ENCODE data around the gene MRTFA.

The MRTFA gene

DNA sequence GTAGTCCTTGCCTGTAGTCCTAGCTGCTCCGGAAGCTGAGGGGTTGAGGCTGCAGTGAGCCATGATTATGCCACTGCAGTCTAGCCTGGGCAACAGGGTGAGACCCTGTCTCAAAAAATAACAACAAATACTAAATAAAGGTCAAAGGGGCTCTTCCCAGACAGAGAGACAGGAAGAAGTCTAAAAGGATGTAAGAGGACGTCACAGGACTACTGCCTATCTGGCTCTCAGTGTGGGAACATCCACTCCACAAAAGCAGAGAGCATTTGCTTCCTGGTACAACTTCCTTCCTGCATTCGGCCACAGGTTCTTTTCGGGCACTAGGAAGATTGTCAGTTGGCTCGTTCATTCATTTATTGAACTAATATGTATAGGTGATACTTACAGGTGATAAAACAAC, 155.5 kb downstream of the MRTFA start:
- Histone ChIP-seq H3K27me3 (ENCODE audit: low read length) (no peaks in the 10 kb centered on the region), H3K9me3 (ENCODE audit: insufficient read depth, low read length) (no peaks in the 10 kb centered on the region), H3K4me2 (ENCODE audit: low read depth, low read length, poor library complexity, severe bottlenecking) (no peak overlapping the region), H3K9ac (ENCODE audit: low read length) (no peak overlapping the region), H3K4me3 (ENCODE audit: insufficient read depth, low read length, poor library complexity, severe bottlenecking) (no peak overlapping the region), H3F3A (ENCODE audit: insufficient read depth) (no peaks in the 10 kb centered on the region; the same call in 1 of the 2 replicates), H3K27ac (ENCODE audit: low read depth, low read length) (no peak overlapping the region), H3K36me3 (ENCODE audit: low read length) (peaks cover 7% of the 10 kb centered on the region; the same call in 1 of the 2 replicates), H3K9me2 (replicated peaks; ENCODE audit: insufficient read depth, low read length) (no peaks in the 10 kb centered on the region), H4K20me1 (ENCODE audit: low read depth, low read length) (no peaks in the 10 kb centered on the region), H3K79me2 (ENCODE audit: insufficient read depth, low read length) (peaks cover 81% of the 10 kb centered on the region), H2AFZ (ENCODE audit: low read depth, low read length, severe bottlenecking) (no peak overlapping the region)
- TF ChIP-seq, protein P1, sequence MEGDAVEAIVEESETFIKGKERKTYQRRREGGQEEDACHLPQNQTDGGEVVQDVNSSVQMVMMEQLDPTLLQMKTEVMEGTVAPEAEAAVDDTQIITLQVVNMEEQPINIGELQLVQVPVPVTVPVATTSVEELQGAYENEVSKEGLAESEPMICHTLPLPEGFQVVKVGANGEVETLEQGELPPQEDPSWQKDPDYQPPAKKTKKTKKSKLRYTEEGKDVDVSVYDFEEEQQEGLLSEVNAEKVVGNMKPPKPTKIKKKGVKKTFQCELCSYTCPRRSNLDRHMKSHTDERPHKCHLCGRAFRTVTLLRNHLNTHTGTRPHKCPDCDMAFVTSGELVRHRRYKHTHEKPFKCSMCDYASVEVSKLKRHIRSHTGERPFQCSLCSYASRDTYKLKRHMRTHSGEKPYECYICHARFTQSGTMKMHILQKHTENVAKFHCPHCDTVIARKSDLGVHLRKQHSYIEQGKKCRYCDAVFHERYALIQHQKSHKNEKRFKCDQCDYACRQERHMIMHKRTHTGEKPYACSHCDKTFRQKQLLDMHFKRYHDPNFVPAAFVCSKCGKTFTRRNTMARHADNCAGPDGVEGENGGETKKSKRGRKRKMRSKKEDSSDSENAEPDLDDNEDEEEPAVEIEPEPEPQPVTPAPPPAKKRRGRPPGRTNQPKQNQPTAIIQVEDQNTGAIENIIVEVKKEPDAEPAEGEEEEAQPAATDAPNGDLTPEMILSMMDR (IDR thresholded peaks at IDR 0.05; ENCODE audit: insufficient read depth, low read length, poor library complexity, severe bottlenecking): no peak
- no peak for TF ChIP-seq EZH2phosphoT487 (conservative IDR thresholded peaks at IDR 0.05; ENCODE audit: low read length)

DNA sequence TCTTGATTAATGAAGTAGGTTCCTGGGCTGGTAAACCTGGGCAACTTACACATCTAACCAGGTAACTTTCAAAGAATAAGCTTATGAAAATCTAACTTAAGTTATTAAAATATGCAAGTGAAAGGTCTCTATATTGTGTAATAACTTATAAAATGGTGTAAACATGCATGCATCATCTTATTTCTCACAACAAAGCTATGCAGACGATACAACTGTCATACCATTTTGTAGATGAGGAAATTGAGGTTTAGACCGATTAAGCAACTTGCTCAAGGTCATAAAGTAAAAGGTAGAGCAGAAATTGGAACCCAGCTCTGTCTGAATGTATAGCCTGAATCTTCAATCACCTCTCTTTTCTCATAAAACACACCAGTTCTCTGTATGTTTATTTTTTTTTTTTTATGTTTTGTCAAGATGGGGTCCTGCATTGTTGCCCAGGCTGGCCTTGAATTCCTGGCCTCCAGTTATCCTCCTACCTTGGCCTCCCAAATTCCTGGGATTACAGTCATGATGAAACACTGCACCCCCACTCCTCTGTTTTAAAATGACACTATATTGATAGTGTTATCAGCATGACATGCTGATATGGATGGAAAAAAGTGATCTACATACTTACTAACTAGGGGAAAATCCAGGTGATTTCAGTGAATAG, 156.5 kb downstream of the MRTFA start:
- Histone ChIP-seq H3K4me2 (ENCODE audit: low read depth, low read length, poor library complexity, severe bottlenecking) (no peak overlapping the region), H3K36me3 (ENCODE audit: low read length) (peaks cover 7% of the 10 kb centered on the region; the same call in 1 of the 2 replicates), H3K9me3 (ENCODE audit: insufficient read depth, low read length) (no peaks in the 10 kb centered on the region), H3K79me2 (ENCODE audit: insufficient read depth, low read length) (peaks cover 78% of the 10 kb centered on the region), H3K27me3 (ENCODE audit: low read length) (no peaks in the 10 kb centered on the region), H3K4me3 (ENCODE audit: insufficient read depth, low read length, poor library complexity, severe bottlenecking) (no peak overlapping the region), H3K27ac (ENCODE audit: low read depth, low read length) (no peak overlapping the region), H3F3A (ENCODE audit: insufficient read depth) (no peaks in the 10 kb centered on the region; the same call in 1 of the 2 replicates), H4K20me1 (ENCODE audit: low read depth, low read length) (no peaks in the 10 kb centered on the region), H3K9ac (ENCODE audit: low read length) (no peak overlapping the region), H2AFZ (ENCODE audit: low read depth, low read length, severe bottlenecking) (no peak overlapping the region), H3K9me2 (replicated peaks; ENCODE audit: insufficient read depth, low read length) (no peaks in the 10 kb centered on the region)
- TF ChIP-seq, protein P1 (IDR thresholded peaks at IDR 0.05; ENCODE audit: insufficient read depth, low read length, poor library complexity, severe bottlenecking): no peak
- TF ChIP-seq EZH2phosphoT487 (conservative IDR thresholded peaks at IDR 0.05; ENCODE audit: low read length): no peak

DNA sequence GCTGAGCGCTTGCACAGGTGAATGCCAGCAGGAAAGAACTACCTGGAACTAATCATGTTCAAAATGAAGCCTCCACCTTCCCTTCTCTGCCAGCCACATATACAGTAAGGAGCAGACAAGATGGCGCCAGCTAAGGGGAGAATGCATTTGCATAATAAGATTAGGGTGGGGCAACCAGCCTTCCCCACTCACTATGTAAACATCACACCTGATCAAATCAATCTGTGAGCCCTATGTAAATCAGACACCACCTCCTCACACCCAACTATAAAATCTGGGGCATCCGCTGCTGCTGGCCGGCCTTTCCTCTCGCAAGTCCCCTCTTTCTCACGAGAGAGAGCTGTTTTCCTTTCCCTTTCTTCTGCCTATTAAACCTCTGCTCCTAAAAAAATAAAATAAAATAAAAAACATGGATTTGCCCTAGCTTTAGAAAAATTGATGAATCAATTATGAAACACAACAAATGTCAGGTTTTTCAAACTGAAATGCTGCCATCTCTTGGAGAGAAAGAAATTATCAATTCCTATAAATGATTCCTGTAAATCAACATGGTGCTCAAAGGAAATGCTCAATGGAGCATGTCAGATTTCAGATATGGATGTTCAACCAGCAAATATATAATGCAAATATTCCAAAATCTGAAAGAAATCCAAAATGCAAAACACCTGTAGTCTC, 157.3 kb downstream of the MRTFA start:
- Histone ChIP-seq H3F3A (ENCODE audit: insufficient read depth) (no peaks in the 10 kb centered on the region; the same call in 1 of the 2 replicates), H4K20me1 (ENCODE audit: low read depth, low read length) (no peaks in the 10 kb centered on the region), H3K79me2 (ENCODE audit: insufficient read depth, low read length) (peaks cover 77% of the 10 kb centered on the region), H3K4me3 (ENCODE audit: insufficient read depth, low read length, poor library complexity, severe bottlenecking) (no peak overlapping the region), H3K36me3 (ENCODE audit: low read length) (peaks cover 6% of the 10 kb centered on the region; the same call in 1 of the 2 replicates), H3K9me2 (replicated peaks; ENCODE audit: insufficient read depth, low read length) (no peaks in the 10 kb centered on the region), H3K4me2 (ENCODE audit: low read depth, low read length, poor library complexity, severe bottlenecking) (no peak overlapping the region), H3K9me3 (ENCODE audit: insufficient read depth, low read length) (no peaks in the 10 kb centered on the region), H2AFZ (ENCODE audit: low read depth, low read length, severe bottlenecking) (no peak overlapping the region), H3K27me3 (ENCODE audit: low read length) (no peaks in the 10 kb centered on the region), H3K9ac (ENCODE audit: low read length) (no peak overlapping the region), H3K27ac (ENCODE audit: low read depth, low read length) (no peak overlapping the region)
- TF ChIP-seq, protein P1 (IDR thresholded peaks at IDR 0.05; ENCODE audit: insufficient read depth, low read length, poor library complexity, severe bottlenecking): no peak
- no peak for TF ChIP-seq EZH2phosphoT487 (conservative IDR thresholded peaks at IDR 0.05; ENCODE audit: low read length)

Measured in SU-DHL-6 (cell line).